Neuronal stem cell (in vitro differentiated cells): ENCODE results near the gene ZNF771.

ENCODE experiments used
- DNase-seq: peaks from one replicate; pipeline ENCODE4 v3.0.0-alpha.2; 2013; ENCODE audit warnings: low spot score
- H2AFZ ChIP-seq: one replicate; pipeline ENCODE4 v1.6.1; 2013; ENCODE audit warnings: mild to moderate bottlenecking, low read length, inconsistent platforms
- H2AK5ac ChIP-seq: 2 replicates; pipeline ENCODE4 v1.6.1; 2013; ENCODE audit warnings: low read depth, mild to moderate bottlenecking, inconsistent platforms, low read length, moderate library complexity, mixed read lengths
- H2BK120ac ChIP-seq: 2 replicates; pipeline ENCODE4 v1.6.1; 2013; ENCODE audit warnings: low read depth, mild to moderate bottlenecking, inconsistent platforms, low read length, moderate library complexity, mixed read lengths
- H2BK12ac ChIP-seq: one replicate; pipeline ENCODE4 v1.6.1; 2013; ENCODE audit warnings: low read length, inconsistent platforms
- H2BK15ac ChIP-seq: 2 replicates; pipeline ENCODE4 v1.6.1; 2013; ENCODE audit warnings: mild to moderate bottlenecking, low read length, inconsistent platforms, mixed read lengths
- H2BK5ac ChIP-seq: one replicate; pipeline ENCODE4 v1.6.1; 2013; ENCODE audit warnings: inconsistent platforms, mild to moderate bottlenecking, low read length, moderate library complexity
- H3K14ac ChIP-seq: one replicate; pipeline ENCODE4 v1.6.1; 2013; ENCODE audit warnings: low read length, inconsistent platforms
- H3K18ac ChIP-seq: 2 replicates; pipeline ENCODE4 v1.6.1; 2013; ENCODE audit warnings: low read length, inconsistent platforms
- H3K23ac ChIP-seq: 2 replicates; pipeline ENCODE4 v1.6.1; 2013; ENCODE audit warnings: low read depth, mild to moderate bottlenecking, mixed read lengths, low read length, inconsistent platforms; ENCODE audit not compliant: poor library complexity
- H3K27ac ChIP-seq: replicated peaks from 3 replicates; pipeline ENCODE4 v1.5.1; 2013; ENCODE audit warnings: low read length, inconsistent platforms
- H3K27me3 ChIP-seq, 3 experiments: 2 replicates each; pipeline ENCODE4 v1.6.1; 2013; ENCODE audit warnings: low read length in 3 of 3, mild to moderate bottlenecking in 2 of 3, inconsistent platforms in 1 of 3, low read depth in 1 of 3, mixed read lengths in 1 of 3, moderate library complexity in 1 of 3; ENCODE audit not compliant: control insufficient read depth in 3 of 3, insufficient read depth in 3 of 3
- H3K36me3 ChIP-seq, 2 donors: replicated peaks in 1 of 2; 2 replicates each; pipeline ENCODE4 v1.6.1; 2013; ENCODE audit warnings: low read length in 2 of 2; ENCODE audit not compliant: control insufficient read depth in 2 of 2, insufficient read depth in 2 of 2
- H3K4ac ChIP-seq: 2 replicates; pipeline ENCODE4 v1.6.1; 2013; ENCODE audit warnings: inconsistent platforms, mild to moderate bottlenecking, low read length, moderate library complexity
- H3K4me1 ChIP-seq, 2 donors: 1 replicate in 1 of 2; 2 replicates in 1 of 2; pipeline ENCODE4 v1.6.1; 2013; ENCODE audit warnings: low read length in 2 of 2, low read depth in 1 of 2; ENCODE audit not compliant: control insufficient read depth in 2 of 2, insufficient read depth in 1 of 2
- H3K4me2 ChIP-seq: one replicate; pipeline ENCODE4 v1.6.1; 2013; ENCODE audit warnings: mild to moderate bottlenecking, low read length, inconsistent platforms; ENCODE audit not compliant: insufficient read depth, poor library complexity, severe bottlenecking
- H3K4me3 ChIP-seq, 2 donors: 2 replicates each; pipeline ENCODE4 v1.5.1; 2013; ENCODE audit warnings: low read length in 2 of 2, mild to moderate bottlenecking in 2 of 2, inconsistent platforms in 1 of 2, moderate library complexity in 1 of 2
- H3K79me1 ChIP-seq: one replicate; pipeline ENCODE4 v1.6.1; 2013; ENCODE audit warnings: low read depth, mild to moderate bottlenecking, inconsistent platforms, low read length, moderate library complexity
- H3K9ac ChIP-seq: one replicate; pipeline ENCODE4 v1.6.1; 2013; ENCODE audit warnings: mild to moderate bottlenecking, low read depth, low read length, inconsistent platforms; ENCODE audit not compliant: poor library complexity
- H3K9me3 ChIP-seq, 2 donors: replicated peaks in 1 of 2; 2 replicates each; pipeline versions ENCODE3 to v1.6.1; 2013; ENCODE audit warnings: low read length in 2 of 2, mild to moderate bottlenecking in 2 of 2, inconsistent platforms in 1 of 2, low read depth in 1 of 2, mixed read lengths in 1 of 2, moderate library complexity in 1 of 2; ENCODE audit not compliant: control insufficient read depth in 2 of 2, insufficient read depth in 1 of 2
- H4K8ac ChIP-seq: one replicate; pipeline ENCODE4 v1.6.1; 2013; ENCODE audit warnings: low read depth, mild to moderate bottlenecking, inconsistent platforms, low read length, moderate library complexity
- H4K91ac ChIP-seq: one replicate; pipeline ENCODE4 v1.6.1; 2013; ENCODE audit warnings: low read length, low read depth, mild to moderate bottlenecking, inconsistent platforms; ENCODE audit not compliant: poor library complexity
- whole genome bisulfite sequencing, 2 donors: extraction: QIAGEN DNeasy Blood & Tissue Kit; methylation state at CpG; one replicate each; pipeline ENCODE4 v1.1.7; 2013; ENCODE audit warnings: missing lambda C conversion rate in 2 of 2, mixed read lengths in 1 of 2; ENCODE audit not compliant: insufficient read length in 2 of 2, insufficient replicate concordance in 1 of 2; ENCODE audit errors: extremely low coverage in 2 of 2; 5-methylcytosine and 5-hydroxymethylcytosine counted together

The ZNF771 gene

DNA sequence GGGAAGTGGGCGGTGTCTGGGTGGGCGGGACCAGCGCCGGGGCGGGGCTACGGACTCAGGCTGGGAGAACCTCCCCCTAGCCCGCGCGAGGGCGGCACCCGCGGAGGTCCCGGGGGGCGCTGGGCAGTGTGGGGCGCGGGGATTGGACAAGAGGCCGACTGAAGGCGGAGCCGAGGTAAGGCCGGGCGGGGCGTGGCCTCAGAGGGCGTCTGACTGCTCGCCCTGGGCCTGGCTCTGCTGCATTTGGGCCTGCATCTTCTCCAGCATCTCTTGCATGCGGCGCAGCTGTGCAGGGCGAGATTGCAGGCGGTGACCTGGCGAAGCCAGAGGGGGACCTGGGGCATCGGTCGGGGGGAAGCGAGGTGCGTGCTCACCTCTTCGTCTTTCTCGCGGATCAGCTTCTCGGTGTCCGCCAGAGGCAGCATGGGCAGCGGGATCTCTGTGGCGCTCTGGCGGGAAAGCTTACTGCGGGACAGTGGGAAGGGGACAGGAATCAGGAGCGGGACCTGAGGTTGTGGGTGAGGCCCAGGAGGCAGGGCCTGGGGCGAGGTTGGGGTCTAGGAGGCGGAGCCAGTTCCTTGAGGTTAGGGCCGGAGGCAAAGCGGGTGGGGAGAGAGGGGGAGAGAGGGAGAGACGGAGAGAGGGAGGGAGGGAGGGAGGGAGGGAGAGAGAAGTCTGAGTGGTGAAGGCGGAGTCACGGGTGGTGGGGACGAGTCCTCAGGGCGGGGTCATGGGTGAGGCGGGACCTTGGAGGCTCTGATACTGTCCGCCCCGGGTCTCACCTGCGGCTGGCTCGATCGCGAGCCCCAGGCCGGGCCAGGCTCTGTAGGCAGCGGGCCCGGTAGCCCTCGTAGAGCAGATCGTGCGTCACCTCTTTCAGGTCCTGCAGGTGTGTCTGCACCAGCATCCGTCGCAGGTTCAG is 28.9 kb upstream of the ZNF771 start:
- peaks cover 24 to 30% of the 10 kb centered on the region in 2 donors for H3K4me1 ChIP-seq
- H3K36me3 ChIP-seq: peaks cover 0 to 11% of the 10 kb centered on the region in 2 donors
- peak overlapping the region; percentile 100 for H3K18ac ChIP-seq
- peak overlapping the region; percentile 96 for H3K23ac ChIP-seq
- no CpG with 5 or more reads among the region's 67 CpGs for WGBS, 2 donors
- peak overlapping the region; percentile 81 to 88 for H3K4me3 ChIP-seq
- no peak overlapping the region for H2BK12ac ChIP-seq
- H2BK5ac ChIP-seq: peak overlapping the region; percentile 99
- no peak overlapping the region for H4K91ac ChIP-seq
- peak overlapping the region; percentile 100 for H3K9ac ChIP-seq
- H3K27ac ChIP-seq: peak overlapping the region; percentile 100
- peak overlapping the region; percentile 97 for H4K8ac ChIP-seq
- H2AFZ ChIP-seq: peak overlapping the region; percentile 86
- H3K14ac ChIP-seq: peak overlapping the region; percentile 100
- peak overlapping the region; percentile 68 for H2BK120ac ChIP-seq
- no peaks in the 10 kb centered on the region for H3K27me3 ChIP-seq
- peak; percentile 98 for DNase-seq
- peaks cover 5% of the 10 kb centered on the region for H3K79me1 ChIP-seq
- no peaks in the 10 kb centered on the region for H3K9me3 ChIP-seq
- peak overlapping the region; percentile 96 for H3K4ac ChIP-seq
- H2BK15ac ChIP-seq: peak overlapping the region; percentile 82
- peak overlapping the region; percentile 100 for H2AK5ac ChIP-seq
- H3K4me2 ChIP-seq: peak overlapping the region; percentile 100

- H3K23ac ChIP-seq: peak overlapping the region; percentile 94
- peak overlapping the region; percentile 96 for H2BK5ac ChIP-seq
- H3K27ac ChIP-seq: peak overlapping the region; percentile 89
- H2BK120ac ChIP-seq: no peak overlapping the region
- peak overlapping the region; percentile 99 for H3K4me2 ChIP-seq
- no peak overlapping the region for H3K4ac ChIP-seq
- H3K27me3 ChIP-seq: no peaks in the 10 kb centered on the region
- DNase-seq: no peak
- H3K14ac ChIP-seq: peak overlapping the region; percentile 39
- H3K4me3 ChIP-seq: peak overlapping the region; percentile 81 to 88
- no CpG with 5 or more reads among the region's 27 CpGs for WGBS, 2 donors
- H3K79me1 ChIP-seq: peaks cover 5% of the 10 kb centered on the region
- H3K36me3 ChIP-seq: peaks cover 0 to 11% of the 10 kb centered on the region in 2 donors
- H2AK5ac ChIP-seq: peak overlapping the region; percentile 98
- H3K4me1 ChIP-seq: peaks cover 24 to 30% of the 10 kb centered on the region in 2 donors
- H2BK12ac ChIP-seq: no peak overlapping the region
- peak overlapping the region; percentile 96 for H3K9ac ChIP-seq
- no peak overlapping the region for H4K91ac ChIP-seq
- peak overlapping the region; percentile 82 for H2BK15ac ChIP-seq
- H3K9me3 ChIP-seq: no peaks in the 10 kb centered on the region
- peak overlapping the region; percentile 96 for H3K18ac ChIP-seq
- H2AFZ ChIP-seq: peak overlapping the region; percentile 74
- H4K8ac ChIP-seq: peak overlapping the region; percentile 87
Measured at GRCh38 chr16:30379158-30379783, 28.1 kb upstream of the ZNF771 start.

- no peak overlapping the region for H4K91ac ChIP-seq
- no CpG with 5 or more reads among the region's 4 CpGs for WGBS, 2 donors
- no peak overlapping the region for H2AFZ ChIP-seq
- no peak overlapping the region for H4K8ac ChIP-seq
- no peak overlapping the region for H3K14ac ChIP-seq
- no peak overlapping the region for H2BK15ac ChIP-seq
- no peak overlapping the region for H3K23ac ChIP-seq
- H3K4me2 ChIP-seq: no peak overlapping the region
- H3K27ac ChIP-seq: no peak overlapping the region
- no peak overlapping the region for H2BK12ac ChIP-seq
- no peak overlapping the region for H3K4ac ChIP-seq
- no peak overlapping the region for H3K18ac ChIP-seq
- no peak for DNase-seq
- H3K9ac ChIP-seq: no peak overlapping the region
- no peak overlapping the region for H2BK120ac ChIP-seq
- H2AK5ac ChIP-seq: no peak overlapping the region
- peaks cover 24 to 30% of the 10 kb centered on the region in 2 donors for H3K4me1 ChIP-seq
- no peaks in the 10 kb centered on the region for H3K9me3 ChIP-seq
- H3K36me3 ChIP-seq: peaks cover 0 to 11% of the 10 kb centered on the region in 2 donors
- no peaks in the 10 kb centered on the region for H3K27me3 ChIP-seq
- no peak overlapping the region for H2BK5ac ChIP-seq
- no peak overlapping the region for H3K4me3 ChIP-seq
- H3K79me1 ChIP-seq: peaks cover 5% of the 10 kb centered on the region
Measured at GRCh38 chr16:30380072-30380802, 27.2 kb upstream of the ZNF771 start.
